ENCODE measurements around the gene IGSF23. TPM values are rescaled to one million over a fixed set of nuclear protein-coding genes. Genes with fewer than 3 reads are reported as not detected.

The IGSF23 gene
- total and polyA plus RNA-seq, 2 donors (not counting 1 experiment from before 2014, with no cell fraction given) = not detected

GRCh38 chr19:44574186-44574950 is 39.0 kb upstream of the IGSF23 start:
- Histone ChIP-seq H3K4me2 (replicated peaks; ENCODE audit: low read depth, low read length, poor library complexity, severe bottlenecking) (no peak overlapping the region), H2AFZ (ENCODE audit: insufficient read depth, low read depth, low read length, poor library complexity, severe bottlenecking) (no peak overlapping the region), H3K4me3 (ENCODE audit: control extremely low read depth in 1 of 5, extremely low read depth in 1 of 5, insufficient read depth in 1 of 5, low read depth in 2 of 5, low read length in 4 of 5) (no peak overlapping the region), H4K20me1 (ENCODE audit: control insufficient read depth, insufficient read depth, low read length, poor library complexity, severe bottlenecking) (no peaks in the 10 kb centered on the region), H3K9ac (ENCODE audit: low read length) (no peak overlapping the region), H3K27me3 (replicated peaks in 1 of 4; ENCODE audit: control extremely low read depth in 1 of 4, control insufficient read depth in 3 of 4, insufficient read depth in 4 of 4, low read length in 3 of 4) (peaks cover 0 to 2% (median 0%) of the 10 kb centered on the region in 4 experiments), H3K4me1 (ENCODE audit: control insufficient read depth in 2 of 2, insufficient read depth in 2 of 2, low read length in 2 of 2) (no peaks in the 10 kb centered on the region), H3K27ac (ENCODE audit: low read length in 2 of 2) (no peak overlapping the region), H3K79me2 (ENCODE audit: control insufficient read depth, insufficient read depth, low read length) (no peaks in the 10 kb centered on the region), H3K9me3 (ENCODE audit: control extremely low read depth in 1 of 3, control insufficient read depth in 2 of 3, insufficient read depth in 1 of 3, low read length in 2 of 3) (peaks cover 0 to 14% (median 0%) of the 10 kb centered on the region in 3 donors), H3K36me3 (replicated peaks in 1 of 2; ENCODE audit: control extremely low read depth in 1 of 2, control insufficient read depth in 1 of 2, extremely low read depth in 1 of 2, insufficient read depth in 2 of 2, low read length in 1 of 2) (no peaks in the 10 kb centered on the region)
- intact Hi-C loops (cut with micrococcal nuclease) = no loop called here
- ATAC-seq (ENCODE audit: low read depth) (no peak), DNase-seq (no peak)
- H3K9me3 Mint-ChIP-seq (ENCODE audit: insufficient read depth) = peaks cover 4% of the 10 kb centered on the region
- no peak for TF ChIP-seq CTCF (IDR thresholded peaks at IDR 0.05)
- no peak for TF ChIP-seq EZH2 (IDR thresholded peaks at IDR 0.05; ENCODE audit: borderline replicate concordance, insufficient read depth, low read depth, low read length, poor library complexity, severe bottlenecking)
- H3K4me1 Mint-ChIP-seq = no peaks in the 10 kb centered on the region
- H3K27me3 Mint-ChIP-seq = peaks cover 6% of the 10 kb centered on the region
- POLR2A ChIA-PET = no interaction called here
- H3K4me3 Mint-ChIP-seq = no peak overlapping the region
- CTCF ChIA-PET = no interaction called here
- no peak overlapping the region for H3K27ac Mint-ChIP-seq
- WGBS (ENCODE audit: insufficient coverage) = 78% methylated on average over 2 of the region's 8 CpGs

- Histone ChIP-seq H3K9ac (ENCODE audit: low read length) (no peak overlapping the region), H3K4me3 (ENCODE audit: control extremely low read depth in 1 of 5, extremely low read depth in 1 of 5, insufficient read depth in 1 of 5, low read depth in 2 of 5, low read length in 4 of 5) (no peak overlapping the region), H3K36me3 (replicated peaks in 1 of 2; ENCODE audit: control extremely low read depth in 1 of 2, control insufficient read depth in 1 of 2, extremely low read depth in 1 of 2, insufficient read depth in 2 of 2, low read length in 1 of 2) (no peaks in the 10 kb centered on the region), H4K20me1 (ENCODE audit: control insufficient read depth, insufficient read depth, low read length, poor library complexity, severe bottlenecking) (no peaks in the 10 kb centered on the region), H3K9me3 (ENCODE audit: control extremely low read depth in 1 of 3, control insufficient read depth in 2 of 3, insufficient read depth in 1 of 3, low read length in 2 of 3) (peaks cover 0 to 14% (median 0%) of the 10 kb centered on the region in 3 donors), H3K4me2 (replicated peaks; ENCODE audit: low read depth, low read length, poor library complexity, severe bottlenecking) (no peak overlapping the region), H3K4me1 (ENCODE audit: control insufficient read depth in 2 of 2, insufficient read depth in 2 of 2, low read length in 2 of 2) (no peaks in the 10 kb centered on the region), H2AFZ (ENCODE audit: insufficient read depth, low read depth, low read length, poor library complexity, severe bottlenecking) (no peak overlapping the region), H3K27me3 (replicated peaks in 1 of 4; ENCODE audit: control extremely low read depth in 1 of 4, control insufficient read depth in 3 of 4, insufficient read depth in 4 of 4, low read length in 3 of 4) (peaks cover 0 to under 1% (median 0%) of the 10 kb centered on the region in 4 experiments), H3K27ac (ENCODE audit: low read length in 2 of 2) (no peak overlapping the region), H3K79me2 (ENCODE audit: control insufficient read depth, insufficient read depth, low read length) (no peaks in the 10 kb centered on the region)
- 93% methylated on average over 9 of the region's 11 CpGs for WGBS (ENCODE audit: insufficient coverage)
- Mint-ChIP-seq H3K9me3 (ENCODE audit: insufficient read depth) (peaks cover 6% of the 10 kb centered on the region), H3K27me3 (peaks cover 6% of the 10 kb centered on the region), H3K4me3 (no peak overlapping the region), H3K27ac (no peak overlapping the region), H3K4me1 (no peaks in the 10 kb centered on the region)
- ChIA-PET CTCF (no interaction called here), POLR2A (no interaction called here)
- TF ChIP-seq CTCF (IDR thresholded peaks at IDR 0.05) (no peak), EZH2 (IDR thresholded peaks at IDR 0.05; ENCODE audit: borderline replicate concordance, insufficient read depth, low read depth, low read length, poor library complexity, severe bottlenecking) (no peak)
- intact Hi-C loops (cut with micrococcal nuclease) = no loop called here
- no peak for DNase-seq
- ATAC-seq (ENCODE audit: low read depth) = no peak
Observed at GRCh38 chr19:44575116-44575700, 38.2 kb upstream of the IGSF23 start.

Measured in B cell (primary cell).